NCI-H82 treated with DMSO at 0.1 percent for 48 hours (cell line): ENCODE results near the gene FAM120B.
"Not testable (repeated sequence)": the region's sequence is repeated elsewhere in the genome, so short reads cannot be mapped to it uniquely, and the experiment has no call there.

ENCODE experiments used
- DNase-seq: peaks from one replicate; lab custom pipeline; 2025; ENCODE audit not compliant: unreplicated experiment; lab: John Stamatoyannopoulos, UW

Gene FAM120B

GRCh38 chr6:170355190-170355589 lies 48.6 kb downstream of the FAM120B start:
- not testable (repeated sequence) for DNase-seq

GRCh38 chr6:170355661-170356060 lies 49.1 kb downstream of the FAM120B start:
- no peak for DNase-seq

DNA sequence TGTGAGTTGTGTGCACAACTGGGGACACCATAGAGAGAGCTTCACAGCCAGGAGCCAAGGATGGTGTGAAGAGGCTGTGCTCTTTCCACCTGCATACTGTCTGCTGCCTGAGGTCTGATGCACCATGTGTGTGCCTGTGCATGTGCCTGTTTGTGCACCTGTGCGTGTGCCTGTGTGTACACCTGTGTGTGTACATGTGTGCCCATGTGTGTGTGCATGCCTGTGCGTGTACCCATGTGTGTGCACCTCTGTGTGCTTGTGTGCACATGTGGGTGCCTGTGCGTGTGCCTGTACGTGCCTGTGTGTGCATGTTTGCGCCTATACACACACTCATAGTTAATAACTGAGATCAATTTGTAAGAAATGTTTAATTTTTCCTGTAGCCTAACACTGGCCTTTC lies 51.3 kb downstream of the FAM120B start:
- no peak for DNase-seq

DNA sequence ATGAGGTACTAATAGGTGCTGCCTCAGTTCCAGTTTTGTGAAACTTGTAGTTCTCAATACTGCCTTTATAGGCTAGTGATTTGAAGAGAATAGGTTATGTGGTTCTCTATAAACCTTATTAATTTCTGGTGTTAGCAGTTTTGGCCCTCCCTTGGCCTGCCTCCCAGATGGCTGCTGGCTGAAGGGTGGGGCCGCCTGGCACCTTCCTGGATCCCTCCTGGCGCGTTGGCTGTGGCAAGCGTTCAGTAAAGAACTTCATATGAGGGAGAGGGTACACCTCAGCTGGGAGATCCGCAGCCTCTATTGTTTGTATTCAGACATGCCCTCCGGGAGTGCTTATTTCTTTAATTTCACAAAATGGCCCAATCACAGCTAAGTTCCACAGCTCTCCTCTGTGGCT lies 51.9 kb downstream of the FAM120B start:
- no peak for DNase-seq

DNA sequence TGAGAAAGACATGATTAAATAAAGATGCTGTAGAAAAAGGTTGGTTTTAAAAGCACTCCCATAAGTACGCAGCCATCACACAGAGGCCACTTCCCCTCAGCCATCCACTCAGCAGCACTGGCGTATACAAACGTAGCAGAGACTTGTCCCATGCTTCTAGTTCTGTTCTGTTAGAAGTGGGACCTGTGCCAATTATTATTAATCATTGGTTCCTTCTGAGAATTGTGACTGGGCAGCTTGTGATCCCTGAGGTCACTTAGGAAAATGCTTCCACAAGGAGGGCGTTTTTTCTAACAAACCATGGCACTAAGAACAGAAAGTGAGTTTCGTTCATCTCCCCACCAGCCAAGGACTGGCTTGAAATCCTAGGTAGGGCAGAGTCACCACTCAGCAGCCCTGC lies 53.9 kb downstream of the FAM120B start:
- no peak for DNase-seq

- no peak for DNase-seq
Measured at GRCh38 chr6:170361335-170361734, 54.8 kb downstream of the FAM120B start.

GRCh38 chr6:170362121-170362520 lies 55.6 kb downstream of the FAM120B start:
- no peak for DNase-seq

DNA sequence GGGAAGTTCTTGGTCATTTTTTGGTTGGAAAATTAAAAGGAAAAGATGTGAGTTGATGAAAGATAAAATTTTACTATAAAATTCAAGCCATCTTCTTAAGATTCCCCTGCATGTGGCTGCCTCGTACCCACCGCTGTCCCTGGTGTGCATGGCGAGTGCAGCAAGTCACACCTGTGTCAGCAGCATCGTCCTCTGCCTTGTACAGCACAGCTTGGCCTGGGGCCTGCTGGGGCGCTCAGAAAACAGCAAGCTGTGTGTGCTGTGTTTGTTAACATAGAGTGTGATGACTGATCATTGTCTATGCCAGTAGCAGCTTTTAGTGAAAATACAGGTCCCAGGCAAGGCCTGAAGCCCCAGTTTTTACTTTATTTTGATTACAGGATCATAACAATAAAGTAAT lies 56.7 kb downstream of the FAM120B start:
- no peak for DNase-seq

DNA sequence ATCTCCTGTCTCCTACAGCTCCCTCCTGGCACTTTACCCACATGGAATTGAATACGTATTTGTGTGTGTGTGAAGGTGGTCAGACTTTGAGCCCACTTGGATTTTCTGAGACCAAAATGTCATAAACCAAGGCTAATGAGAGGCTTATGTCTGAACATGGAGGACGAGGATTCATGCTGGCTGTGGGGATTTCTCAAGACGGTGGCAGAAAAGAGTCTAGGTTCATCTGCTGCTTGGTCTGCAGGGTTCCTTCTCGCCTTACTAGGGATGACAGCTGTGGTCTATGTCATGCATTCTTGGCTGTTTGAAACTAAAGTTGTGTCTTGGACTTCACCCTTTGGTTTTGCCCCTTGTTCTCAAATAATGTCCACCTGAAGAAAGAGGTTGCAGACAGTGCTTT lies 58.6 kb downstream of the FAM120B start:
- DNase-seq: no peak

DNA sequence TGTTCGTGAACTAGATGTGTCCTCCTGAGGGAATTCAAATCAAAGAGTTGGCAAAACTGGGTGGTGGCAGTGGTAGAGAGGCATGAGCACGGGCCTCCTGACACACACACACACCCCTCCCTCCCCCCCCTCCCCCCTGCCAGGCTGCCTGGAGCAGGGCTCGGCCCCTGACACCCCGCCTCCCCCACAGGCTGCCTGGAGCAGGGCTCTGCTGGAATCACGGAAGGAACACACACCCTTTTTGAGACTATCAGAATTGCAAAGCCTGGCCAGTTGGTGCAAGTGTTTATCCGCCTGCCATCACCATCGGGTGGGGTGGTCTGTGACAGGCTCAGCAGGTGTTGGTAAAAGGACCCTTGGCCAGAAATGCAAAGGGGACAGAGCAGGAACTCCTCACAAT lies 59.0 kb downstream of the FAM120B start:
- no peak for DNase-seq

DNA sequence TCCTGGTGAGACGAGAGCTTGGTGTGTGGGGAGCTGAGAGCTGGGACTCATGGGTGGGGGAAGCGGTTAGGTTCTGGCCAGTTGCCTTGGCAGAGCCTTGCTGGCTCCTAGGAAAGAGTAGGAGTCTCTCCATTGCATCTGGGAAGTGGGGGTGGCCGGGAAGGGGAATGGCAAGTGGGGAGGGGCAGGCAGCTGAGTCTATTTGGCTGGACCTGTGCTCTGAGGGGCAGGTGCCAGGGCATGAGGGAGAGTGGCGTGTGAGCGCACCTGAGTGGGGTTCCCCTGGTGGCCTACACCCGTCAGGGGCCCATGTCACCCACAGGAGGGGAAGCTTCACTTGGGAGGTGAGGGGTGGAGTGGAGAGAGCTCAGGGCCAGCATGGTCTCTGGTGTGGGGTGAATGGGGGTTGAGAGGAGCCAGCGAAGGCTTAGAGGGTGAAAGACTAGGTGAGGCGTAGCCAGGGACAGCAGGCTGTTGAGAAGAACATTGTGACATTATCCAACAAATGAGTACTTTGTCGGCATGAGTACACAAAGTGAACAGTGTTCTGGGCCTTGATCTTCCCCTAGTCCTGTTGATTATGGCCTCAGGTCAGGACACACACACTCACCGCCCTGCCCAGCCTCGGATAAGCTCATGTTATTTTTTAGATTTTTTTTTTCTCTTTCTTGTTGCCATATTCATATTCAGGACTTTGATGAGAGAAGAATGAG lies 59.8 kb downstream of the FAM120B start:
- DNase-seq: no peak

DNA sequence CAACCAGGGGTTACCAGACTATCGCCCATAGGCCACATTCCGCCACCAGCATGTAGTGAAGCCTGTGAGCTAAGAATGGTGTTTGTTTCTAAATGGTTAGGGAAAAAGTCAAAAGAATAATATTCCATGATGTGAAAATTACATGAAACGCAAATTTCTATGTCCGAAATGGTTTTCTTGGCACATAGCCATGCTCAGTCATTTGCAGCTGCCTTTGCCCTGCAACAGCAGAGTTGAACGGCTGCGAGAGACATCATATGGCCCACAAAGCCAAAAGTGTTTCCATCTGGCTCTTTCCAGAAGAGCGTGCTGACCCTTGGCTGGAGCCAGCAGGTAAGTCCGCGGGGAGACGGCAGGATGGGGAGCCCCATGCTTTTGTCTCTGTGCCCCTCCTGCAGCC lies 60.7 kb downstream of the FAM120B start:
- DNase-seq: no peak

DNA sequence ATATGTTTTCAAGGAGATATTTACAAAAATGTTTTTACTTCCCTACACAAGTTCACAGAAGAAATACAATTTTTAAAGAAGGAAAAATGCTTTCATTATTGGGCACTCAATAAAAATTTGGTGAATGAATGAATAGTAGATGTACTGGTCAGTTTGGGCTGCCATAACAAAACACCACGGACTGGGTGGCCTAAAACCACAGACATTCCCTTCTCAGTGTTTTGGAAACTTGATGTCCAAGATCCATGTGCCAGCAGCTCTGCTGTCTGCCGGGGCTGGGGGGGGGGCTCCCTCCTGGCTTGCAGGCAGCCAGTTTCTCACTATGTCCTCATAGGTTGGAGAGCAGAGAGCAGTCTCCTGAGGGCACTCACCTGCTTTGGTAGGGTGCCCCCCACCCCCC lies 62.0 kb downstream of the FAM120B start:
- no peak for DNase-seq

GRCh38 chr6:170369403-170369802 lies 62.8 kb downstream of the FAM120B start:
- no peak for DNase-seq

DNA sequence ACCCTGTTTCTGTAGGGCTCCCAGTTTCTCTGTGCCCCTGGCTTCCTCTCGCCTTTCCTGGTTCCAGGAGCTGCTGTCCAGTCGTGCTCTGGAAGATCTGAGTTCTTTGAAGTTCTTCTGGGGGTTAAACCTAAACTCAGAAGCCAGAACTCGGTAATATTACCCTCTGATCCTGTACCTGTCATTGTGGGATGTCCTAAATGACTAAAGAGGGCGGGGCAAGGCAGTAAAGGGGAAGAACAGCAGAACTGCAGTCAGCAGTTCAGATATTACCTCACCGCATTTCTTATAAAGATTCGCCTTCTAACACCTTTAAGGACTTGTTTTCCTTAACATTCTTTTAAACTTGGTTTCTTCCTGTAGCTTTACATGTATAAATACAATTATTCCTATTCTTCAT lies 63.9 kb downstream of the FAM120B start:
- no peak for DNase-seq

DNA sequence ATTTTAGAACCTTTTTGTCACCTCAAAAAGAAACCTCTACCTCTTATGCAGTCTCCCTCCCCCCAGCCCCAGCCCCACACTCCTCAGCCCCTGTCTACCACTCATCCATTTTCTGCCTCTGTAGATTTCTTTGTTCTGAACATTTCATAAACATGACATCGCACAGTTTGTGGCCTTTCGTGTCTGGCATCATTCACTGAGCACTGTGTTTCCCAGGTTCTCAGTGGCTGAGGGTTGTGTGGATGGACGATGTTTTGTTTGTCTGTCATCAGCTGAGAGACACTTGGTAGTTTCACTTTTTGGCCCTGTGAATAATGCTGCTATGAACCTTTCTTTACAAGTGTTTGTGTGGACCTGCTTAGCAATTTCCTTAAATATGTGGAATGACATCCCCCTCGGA lies 64.5 kb downstream of the FAM120B start:
- no peak for DNase-seq

GRCh38 chr6:170371588-170371987 lies 65.0 kb downstream of the FAM120B start:
- no peak for DNase-seq

DNA sequence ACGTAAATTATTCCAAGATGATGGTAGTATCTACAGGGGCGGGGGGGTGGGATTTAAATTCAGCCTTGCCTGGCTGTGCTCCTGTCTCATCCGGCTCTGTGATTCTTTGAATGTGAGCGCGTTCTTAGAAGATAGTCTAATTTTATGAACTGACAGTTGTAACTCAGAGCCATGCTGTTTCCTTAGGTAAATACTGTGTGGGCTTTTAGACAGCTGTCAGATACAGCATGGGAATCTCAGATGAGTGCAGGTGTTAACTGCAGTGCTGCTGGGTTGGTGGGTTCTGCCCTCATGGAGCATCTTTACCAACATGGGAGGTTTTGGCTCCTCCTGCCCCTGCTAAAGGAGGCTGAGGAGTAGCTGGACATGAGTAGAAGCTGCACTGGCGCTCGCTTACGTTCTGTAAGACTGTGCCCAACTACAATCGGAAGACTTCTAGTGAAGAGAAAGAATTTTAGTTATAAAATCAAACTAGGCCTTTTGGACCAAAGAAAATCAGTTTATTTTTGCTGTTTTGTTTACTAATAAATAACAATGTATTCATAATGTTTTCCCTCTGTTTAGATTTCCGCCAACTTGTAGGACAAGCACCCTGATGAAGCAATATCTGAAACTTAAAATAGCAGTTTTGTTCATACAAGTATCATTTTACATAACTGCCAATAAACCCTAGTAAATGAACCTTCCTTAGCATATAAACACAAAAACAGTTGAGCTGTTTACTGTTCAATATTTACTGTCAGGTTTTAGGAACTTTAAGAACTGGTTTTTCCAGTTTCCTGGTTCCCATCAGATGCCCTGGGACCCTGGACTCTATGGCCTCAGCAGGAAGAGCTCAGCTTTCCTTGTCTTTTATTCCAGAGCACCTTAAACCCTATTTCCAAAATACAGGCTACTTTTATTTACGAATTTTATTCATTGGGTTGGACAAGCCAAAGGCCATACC lies 66.1 kb downstream of the FAM120B start:
- no peak for DNase-seq

DNA sequence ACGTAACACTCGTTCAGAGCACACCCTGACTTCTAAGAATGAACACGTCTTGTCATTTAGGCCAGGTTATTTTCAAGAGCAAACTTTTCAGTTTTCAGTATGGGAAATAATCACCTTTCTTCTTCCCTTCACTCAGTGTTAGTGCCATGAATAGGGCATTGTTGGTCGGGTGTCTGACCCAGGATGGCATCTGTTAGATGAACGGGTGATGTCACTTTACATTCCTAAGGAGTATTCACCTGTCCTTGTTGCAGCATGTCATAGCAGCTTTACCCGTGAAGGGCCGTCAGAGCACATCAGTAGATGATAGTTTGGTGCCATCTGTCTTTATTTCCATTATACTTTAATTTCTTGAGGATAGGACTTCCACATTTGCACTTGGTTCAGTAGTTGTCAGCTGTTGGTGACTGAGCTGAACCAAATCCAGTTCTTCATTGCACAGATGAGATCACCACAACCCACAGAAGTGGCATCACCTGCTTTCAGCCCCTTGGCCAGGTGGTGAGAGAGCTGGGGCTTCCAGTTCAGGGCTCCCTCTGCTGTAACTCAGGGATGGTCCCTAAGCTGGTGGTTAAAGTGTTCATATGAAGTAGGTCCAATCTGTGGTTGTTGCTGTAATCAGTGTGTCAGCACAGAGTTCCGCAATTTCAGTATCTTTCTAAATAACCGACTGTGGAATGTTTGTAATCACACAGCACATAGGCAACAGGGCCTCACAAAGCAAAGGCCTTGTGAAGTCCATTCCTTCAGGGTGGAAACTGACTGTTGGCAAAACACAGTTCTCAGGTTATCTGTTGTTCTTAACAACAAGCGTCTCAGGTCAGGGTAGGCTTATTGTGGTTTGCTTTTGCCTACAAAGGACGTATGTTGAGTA lies 68.2 kb downstream of the FAM120B start:
- DNase-seq: no peak

GRCh38 chr6:170375661-170376060 lies 69.1 kb downstream of the FAM120B start:
- no peak for DNase-seq

DNA sequence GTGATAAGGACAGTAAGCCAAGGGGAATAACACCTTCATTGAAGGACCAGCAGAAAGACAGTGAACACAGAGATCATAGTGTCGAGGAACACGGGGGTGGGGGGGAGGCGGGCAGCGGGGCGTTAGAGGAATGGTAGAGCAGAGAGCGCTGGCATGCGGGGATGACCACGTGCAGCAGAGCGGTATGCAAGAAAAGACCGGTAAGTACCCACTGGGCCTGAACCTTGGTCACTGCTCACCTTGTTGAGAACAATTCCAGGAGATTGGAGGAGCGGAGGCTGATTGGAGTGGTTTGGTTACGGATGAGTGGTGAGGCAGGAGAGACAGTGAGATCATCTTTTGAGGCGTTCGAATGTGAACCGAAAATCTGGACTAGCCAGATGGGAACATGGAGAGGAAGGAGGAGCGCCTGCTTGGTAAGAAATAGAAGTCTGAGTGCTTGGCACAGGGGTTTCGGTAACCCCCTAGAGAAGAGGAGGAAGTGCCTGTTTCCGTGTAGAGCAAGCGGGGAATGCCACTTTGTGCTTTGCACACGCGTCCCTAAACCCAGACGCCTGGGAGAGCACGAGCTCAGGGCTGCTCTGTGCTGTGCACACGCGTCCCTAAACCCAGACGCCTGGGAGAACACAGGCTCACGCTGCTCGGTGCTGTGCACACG lies 70.0 kb downstream of the FAM120B start:
- DNase-seq: no peak
